GM12873 (cell line): ENCODE results near the gene CISD3.

ENCODE experiments used
- TF ChIP-seq, protein P1 (sequence below): IDR thresholded peaks from 2 replicates; pipeline ENCODE4 v1.5.1; 2012; ENCODE audit warnings: low read depth, mild to moderate bottlenecking, moderate library complexity, low read length, control low read depth; ENCODE audit not compliant: insufficient read depth; ENCODE audit errors: missing control alignments

The CISD3 gene

DNA sequence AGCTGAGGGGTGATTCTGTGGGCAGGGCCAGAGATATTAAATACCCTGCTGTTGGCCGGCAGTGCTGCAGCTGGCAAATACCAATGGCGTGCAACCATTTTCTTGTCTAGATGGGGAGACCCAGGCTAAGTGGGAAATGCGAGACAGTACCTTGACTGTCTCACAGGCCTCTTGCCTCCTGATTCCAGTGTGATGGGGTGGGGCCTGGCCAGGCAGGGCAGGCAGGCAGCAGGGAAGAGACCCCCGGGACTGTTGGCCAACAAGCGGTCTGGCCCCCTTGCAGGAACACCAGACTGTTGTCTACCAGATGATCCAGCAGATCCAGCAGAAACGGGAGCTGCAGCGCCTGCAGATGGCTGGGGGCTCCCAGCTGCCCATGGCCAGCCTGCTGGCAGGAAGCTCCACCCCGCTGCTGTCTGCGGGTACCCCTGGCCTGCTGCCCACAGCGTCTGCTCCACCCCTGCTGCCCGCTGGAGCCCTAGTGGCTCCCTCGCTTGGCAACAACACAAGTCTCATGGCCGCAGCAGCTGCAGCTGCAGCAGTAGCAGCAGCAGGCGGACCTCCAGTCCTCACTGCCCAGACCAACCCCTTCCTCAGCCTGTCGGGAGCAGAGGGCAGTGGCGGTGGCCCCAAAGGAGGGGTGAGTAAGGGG lies 5.7 kb upstream of the CISD3 start:
- TF ChIP-seq, protein P1, sequence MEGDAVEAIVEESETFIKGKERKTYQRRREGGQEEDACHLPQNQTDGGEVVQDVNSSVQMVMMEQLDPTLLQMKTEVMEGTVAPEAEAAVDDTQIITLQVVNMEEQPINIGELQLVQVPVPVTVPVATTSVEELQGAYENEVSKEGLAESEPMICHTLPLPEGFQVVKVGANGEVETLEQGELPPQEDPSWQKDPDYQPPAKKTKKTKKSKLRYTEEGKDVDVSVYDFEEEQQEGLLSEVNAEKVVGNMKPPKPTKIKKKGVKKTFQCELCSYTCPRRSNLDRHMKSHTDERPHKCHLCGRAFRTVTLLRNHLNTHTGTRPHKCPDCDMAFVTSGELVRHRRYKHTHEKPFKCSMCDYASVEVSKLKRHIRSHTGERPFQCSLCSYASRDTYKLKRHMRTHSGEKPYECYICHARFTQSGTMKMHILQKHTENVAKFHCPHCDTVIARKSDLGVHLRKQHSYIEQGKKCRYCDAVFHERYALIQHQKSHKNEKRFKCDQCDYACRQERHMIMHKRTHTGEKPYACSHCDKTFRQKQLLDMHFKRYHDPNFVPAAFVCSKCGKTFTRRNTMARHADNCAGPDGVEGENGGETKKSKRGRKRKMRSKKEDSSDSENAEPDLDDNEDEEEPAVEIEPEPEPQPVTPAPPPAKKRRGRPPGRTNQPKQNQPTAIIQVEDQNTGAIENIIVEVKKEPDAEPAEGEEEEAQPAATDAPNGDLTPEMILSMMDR = no peak

DNA sequence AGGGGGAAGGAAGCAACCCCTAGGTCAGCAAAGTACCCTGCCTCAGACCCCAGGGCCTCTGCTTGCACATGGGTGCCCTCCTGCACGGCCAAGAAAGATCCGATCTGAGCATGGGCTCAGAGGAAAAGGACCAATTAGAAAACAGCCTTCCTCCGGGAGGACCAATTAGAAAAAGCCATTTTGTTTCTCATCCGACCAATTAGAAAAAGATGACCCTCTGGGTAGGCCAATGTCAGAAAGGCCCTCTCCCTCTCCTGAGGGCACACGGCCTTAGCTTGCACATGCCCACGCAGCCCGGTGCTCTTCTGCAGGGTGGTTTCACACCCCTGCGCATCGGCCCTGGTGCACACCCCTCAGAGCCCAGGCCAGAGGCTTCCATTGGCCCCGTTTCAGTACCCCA lies 5.1 kb upstream of the CISD3 start:
- TF ChIP-seq, protein P1 = no peak

DNA sequence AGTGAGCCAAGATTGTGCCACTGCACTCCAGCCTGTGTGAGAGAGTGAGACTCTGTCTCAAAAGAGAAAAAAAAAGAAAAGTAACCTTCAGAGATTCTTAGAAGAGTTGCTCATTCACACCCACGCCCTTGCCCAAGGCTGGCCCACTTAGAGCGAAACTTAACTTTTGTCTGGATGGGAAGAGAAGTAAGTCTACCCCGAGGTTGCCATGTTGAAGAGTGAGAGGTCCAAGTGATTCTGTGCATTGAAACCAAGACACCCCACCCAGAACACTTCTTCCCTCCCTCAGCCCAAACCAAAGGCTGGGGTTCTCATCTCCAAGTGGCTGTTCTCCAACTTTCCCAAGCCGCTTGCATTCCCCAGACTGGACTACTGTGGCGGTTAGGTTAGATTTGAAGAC lies 2.4 kb upstream of the CISD3 start:
- TF ChIP-seq, protein P1 = no peak

DNA sequence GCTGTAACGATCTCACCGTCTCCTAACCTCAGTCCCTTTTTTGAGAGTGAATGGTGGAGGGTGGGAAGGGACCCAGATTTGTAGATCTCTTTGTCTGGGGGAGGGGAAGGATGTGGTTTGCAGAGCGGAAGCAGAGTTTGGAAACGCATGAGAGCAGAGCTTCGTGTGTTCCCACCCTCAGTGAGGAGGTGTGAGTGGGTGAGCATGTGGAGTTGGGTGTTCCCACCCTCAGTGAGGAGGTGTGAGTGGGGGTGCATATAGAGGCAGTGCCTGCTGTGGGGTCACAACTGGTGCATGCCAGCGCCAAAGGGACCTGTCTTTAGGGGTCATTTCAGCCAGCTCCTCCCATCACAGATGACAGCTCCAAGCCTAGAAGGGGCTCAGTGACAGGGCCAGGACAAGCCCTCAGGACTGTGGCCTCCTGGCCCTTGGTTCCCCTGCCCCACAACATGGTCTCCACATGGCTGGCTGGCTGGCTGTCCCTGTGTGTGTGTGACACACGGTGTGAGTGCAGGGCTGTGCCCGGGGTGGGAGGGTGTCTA lies 1.8 kb upstream of the CISD3 start:
- TF ChIP-seq, protein P1 = no peak

DNA sequence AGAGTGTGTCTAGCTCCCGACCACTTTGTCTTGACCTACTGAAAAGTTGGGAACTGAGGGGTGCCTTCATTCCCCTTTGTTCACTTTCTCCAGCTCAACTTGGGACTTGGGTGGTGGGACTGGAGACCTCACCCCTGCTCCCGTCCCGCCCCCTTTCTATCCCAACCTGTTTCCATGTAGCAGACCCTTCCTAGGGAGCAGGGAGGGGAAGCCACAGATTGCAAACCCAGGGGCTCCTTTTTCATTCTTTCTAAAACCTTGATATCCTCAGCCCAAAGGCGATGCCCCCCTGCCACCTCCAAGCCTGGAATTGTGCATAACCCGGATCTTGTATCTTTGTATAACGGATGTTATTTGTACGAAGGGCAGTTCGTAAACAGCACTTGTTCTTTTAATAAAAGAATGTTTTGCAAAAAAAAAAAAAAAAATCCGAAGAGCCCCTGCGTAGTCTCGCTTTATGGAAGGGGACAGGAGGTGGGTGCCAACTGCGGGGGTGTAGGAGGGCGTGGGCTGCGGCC lies 714 bp upstream of the CISD3 start:
- TF ChIP-seq, protein P1 = no peak

DNA sequence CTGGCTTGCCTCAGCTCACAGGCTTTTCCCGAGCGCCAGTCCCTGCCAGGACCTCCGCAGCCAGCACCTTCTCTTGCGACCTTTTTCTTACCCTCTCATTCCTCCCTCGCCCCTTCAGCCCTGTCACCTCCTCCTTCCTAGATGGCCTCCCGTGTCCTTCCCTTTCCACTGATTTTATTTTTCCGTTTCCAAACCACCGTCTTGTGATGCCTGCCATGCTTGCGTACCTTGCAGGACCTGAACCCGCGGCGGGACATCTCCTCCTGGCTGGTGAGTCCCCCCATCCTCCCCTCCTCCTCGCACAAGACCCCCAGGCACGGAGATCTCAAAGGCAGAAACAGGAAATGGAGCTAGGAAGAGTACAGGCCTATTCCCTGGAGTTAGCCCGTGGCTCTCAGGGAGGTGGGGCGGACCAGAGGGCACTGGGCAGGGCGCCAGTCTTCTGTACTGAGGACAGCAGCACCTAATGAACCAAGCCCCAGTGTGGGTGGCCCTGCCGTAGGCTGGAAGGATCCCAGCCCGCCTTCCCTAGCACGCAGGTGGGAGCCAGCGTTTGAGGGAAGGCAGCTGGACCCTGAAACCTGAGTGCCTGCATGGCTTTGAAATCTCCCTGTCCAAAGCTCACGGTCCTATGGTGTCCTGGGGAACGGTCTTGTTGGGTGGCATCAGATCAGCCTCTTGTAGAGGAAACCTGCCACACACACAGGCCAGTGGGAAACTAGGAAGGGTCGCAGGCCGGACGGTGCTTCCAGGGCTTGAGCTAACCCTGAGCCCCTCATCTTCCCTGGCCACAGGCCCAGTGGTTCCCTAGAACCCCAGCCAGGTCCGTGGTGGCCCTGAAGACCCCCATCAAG lies 612 bp downstream of the CISD3 start:
- TF ChIP-seq, protein P1 = no peak
